ENCODE results near the gene C1QTNF3. TPM values are rescaled to one million over a fixed set of nuclear protein-coding genes. Genes with fewer than 3 reads are reported as not detected.

C1QTNF3 gene
- total and polyA plus RNA-seq, 2 experiments from 2014 or later: 1.7 to 2.0 TPM

GRCh38 chr5:33973271-33973670, 69.7 kb downstream of the C1QTNF3 start:
- H3K36me3 Mint-ChIP-seq (ENCODE audit: low read depth): no peaks in the 10 kb centered on the region
- H3K27me3 Mint-ChIP-seq (ENCODE audit: insufficient read depth, low read depth, poor library complexity): no peaks in the 10 kb centered on the region
- TF ChIP-seq ETS1 (IDR thresholded peaks at IDR 0.05): no peak
- no peak for TF ChIP-seq JUNB (IDR thresholded peaks at IDR 0.05; ENCODE audit: unreplicated experiment)
- TF ChIP-seq, protein P1, sequence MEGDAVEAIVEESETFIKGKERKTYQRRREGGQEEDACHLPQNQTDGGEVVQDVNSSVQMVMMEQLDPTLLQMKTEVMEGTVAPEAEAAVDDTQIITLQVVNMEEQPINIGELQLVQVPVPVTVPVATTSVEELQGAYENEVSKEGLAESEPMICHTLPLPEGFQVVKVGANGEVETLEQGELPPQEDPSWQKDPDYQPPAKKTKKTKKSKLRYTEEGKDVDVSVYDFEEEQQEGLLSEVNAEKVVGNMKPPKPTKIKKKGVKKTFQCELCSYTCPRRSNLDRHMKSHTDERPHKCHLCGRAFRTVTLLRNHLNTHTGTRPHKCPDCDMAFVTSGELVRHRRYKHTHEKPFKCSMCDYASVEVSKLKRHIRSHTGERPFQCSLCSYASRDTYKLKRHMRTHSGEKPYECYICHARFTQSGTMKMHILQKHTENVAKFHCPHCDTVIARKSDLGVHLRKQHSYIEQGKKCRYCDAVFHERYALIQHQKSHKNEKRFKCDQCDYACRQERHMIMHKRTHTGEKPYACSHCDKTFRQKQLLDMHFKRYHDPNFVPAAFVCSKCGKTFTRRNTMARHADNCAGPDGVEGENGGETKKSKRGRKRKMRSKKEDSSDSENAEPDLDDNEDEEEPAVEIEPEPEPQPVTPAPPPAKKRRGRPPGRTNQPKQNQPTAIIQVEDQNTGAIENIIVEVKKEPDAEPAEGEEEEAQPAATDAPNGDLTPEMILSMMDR (conservative IDR thresholded peaks at IDR 0.05; ENCODE audit: low read depth in 2 of 2): no peak
- TF ChIP-seq STAT1 (IDR thresholded peaks at IDR 0.05; ENCODE audit: unreplicated experiment): no peak
- no peak for TF ChIP-seq NANOG (IDR thresholded peaks at IDR 0.05; ENCODE audit: borderline replicate concordance)
- TF ChIP-seq EZH2phosphoT487 (IDR thresholded peaks at IDR 0.05; ENCODE audit: unreplicated experiment): no peak
- no peak for TF ChIP-seq REST (IDR thresholded peaks at IDR 0.05; ENCODE audit: unreplicated experiment)
- TF ChIP-seq ZNF114 (CRISPR knock-in tag; IDR thresholded peaks at IDR 0.05): no peak
- TF ChIP-seq, protein P2, sequence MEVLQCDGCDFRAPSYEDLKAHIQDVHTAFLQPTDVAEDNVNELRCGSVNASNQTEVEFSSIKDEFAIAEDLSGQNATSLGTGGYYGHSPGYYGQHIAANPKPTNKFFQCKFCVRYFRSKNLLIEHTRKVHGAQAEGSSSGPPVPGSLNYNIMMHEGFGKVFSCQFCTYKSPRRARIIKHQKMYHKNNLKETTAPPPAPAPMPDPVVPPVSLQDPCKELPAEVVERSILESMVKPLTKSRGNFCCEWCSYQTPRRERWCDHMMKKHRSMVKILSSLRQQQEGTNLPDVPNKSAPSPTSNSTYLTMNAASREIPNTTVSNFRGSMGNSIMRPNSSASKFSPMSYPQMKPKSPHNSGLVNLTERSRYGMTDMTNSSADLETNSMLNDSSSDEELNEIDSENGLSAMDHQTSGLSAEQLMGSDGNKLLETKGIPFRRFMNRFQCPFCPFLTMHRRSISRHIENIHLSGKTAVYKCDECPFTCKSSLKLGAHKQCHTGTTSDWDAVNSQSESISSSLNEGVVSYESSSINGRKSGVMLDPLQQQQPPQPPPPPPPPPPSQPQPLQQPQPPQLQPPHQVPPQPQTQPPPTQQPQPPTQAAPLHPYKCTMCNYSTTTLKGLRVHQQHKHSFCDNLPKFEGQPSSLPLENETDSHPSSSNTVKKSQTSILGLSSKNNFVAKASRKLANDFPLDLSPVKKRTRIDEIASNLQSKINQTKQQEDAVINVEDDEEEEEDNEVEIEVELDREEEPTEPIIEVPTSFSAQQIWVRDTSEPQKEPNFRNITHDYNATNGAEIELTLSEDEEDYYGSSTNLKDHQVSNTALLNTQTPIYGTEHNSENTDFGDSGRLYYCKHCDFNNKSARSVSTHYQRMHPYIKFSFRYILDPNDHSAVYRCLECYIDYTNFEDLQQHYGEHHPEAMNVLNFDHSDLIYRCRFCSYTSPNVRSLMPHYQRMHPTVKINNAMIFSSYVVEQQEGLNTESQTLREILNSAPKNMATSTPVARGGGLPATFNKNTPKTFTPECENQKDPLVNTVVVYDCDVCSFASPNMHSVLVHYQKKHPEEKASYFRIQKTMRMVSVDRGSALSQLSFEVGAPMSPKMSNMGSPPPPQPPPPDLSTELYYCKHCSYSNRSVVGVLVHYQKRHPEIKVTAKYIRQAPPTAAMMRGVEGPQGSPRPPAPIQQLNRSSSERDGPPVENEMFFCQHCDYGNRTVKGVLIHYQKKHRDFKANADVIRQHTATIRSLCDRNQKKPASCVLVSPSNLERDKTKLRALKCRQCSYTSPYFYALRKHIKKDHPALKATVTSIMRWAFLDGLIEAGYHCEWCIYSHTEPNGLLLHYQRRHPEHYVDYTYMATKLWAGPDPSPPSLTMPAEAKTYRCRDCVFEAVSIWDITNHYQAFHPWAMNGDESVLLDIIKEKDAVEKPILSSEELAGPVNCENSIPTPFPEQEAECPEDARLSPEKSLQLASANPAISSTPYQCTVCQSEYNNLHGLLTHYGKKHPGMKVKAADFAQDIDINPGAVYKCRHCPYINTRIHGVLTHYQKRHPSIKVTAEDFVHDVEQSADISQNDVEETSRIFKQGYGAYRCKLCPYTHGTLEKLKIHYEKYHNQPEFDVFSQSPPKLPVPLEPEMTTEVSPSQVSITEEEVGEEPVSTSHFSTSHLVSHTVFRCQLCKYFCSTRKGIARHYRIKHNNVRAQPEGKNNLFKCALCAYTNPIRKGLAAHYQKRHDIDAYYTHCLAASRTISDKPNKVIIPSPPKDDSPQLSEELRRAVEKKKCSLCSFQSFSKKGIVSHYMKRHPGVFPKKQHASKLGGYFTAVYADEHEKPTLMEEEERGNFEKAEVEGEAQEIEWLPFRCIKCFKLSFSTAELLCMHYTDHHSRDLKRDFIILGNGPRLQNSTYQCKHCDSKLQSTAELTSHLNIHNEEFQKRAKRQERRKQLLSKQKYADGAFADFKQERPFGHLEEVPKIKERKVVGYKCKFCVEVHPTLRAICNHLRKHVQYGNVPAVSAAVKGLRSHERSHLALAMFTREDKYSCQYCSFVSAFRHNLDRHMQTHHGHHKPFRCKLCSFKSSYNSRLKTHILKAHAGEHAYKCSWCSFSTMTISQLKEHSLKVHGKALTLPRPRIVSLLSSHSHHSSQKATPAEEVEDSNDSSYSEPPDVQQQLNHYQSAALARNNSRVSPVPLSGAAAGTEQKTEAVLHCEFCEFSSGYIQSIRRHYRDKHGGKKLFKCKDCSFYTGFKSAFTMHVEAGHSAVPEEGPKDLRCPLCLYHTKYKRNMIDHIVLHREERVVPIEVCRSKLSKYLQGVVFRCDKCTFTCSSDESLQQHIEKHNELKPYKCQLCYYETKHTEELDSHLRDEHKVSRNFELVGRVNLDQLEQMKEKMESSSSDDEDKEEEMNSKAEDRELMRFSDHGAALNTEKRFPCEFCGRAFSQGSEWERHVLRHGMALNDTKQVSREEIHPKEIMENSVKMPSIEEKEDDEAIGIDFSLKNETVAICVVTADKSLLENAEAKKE (CRISPR knock-in tag; IDR thresholded peaks at IDR 0.05): no peak
- no peak for TF ChIP-seq EZH2 (IDR thresholded peaks at IDR 0.05; ENCODE audit: low read depth, unreplicated experiment)
- no peak for TF ChIP-seq CREB1 (CRISPR knock-in tag; IDR thresholded peaks at IDR 0.05; ENCODE audit: low read depth)
- TF ChIP-seq POLR2AphosphoS5 (IDR thresholded peaks at IDR 0.05; ENCODE audit: low read depth): no peak
- TF ChIP-seq ZNF331 (CRISPR knock-in tag; IDR thresholded peaks at IDR 0.05; ENCODE audit: low read depth): no peak
- no peaks in the 10 kb centered on the region for H3K36me3 ChIP-seq (ENCODE audit: insufficient read depth)
- peaks cover 33% of the 10 kb centered on the region for H3K4me1 Mint-ChIP-seq
- H4K20me1 ChIP-seq (replicated peaks; ENCODE audit: insufficient read depth): no peaks in the 10 kb centered on the region
- peaks cover 8% of the 10 kb centered on the region; the same call in 1 of the 2 replicates for H3K9me2 ChIP-seq (ENCODE audit: insufficient read depth)
- no peaks in the 10 kb centered on the region; the same call in 2 of the 3 replicates for H3K9me3 Mint-ChIP-seq
- ATAC-seq (no peak), DNase-seq (ENCODE audit: low spot score) (no peak)
- H3K4me3 ChIP-seq: no peak overlapping the region
- H3K27ac ChIP-seq (ENCODE audit: low read depth): no peak overlapping the region
- peaks cover 27% of the 10 kb centered on the region for H3K4me1 ChIP-seq (ENCODE audit: insufficient read depth)
- no peaks in the 10 kb centered on the region for H3K79me2 ChIP-seq (replicated peaks; ENCODE audit: insufficient read depth)
- H3K27me3 ChIP-seq (ENCODE audit: insufficient read depth): no peaks in the 10 kb centered on the region
- H2AFZ ChIP-seq: no peak overlapping the region; the same call in 1 of the 2 replicates
- no peak overlapping the region for H3K4me3 Mint-ChIP-seq
- H3K27ac Mint-ChIP-seq: no peak overlapping the region
- no peaks in the 10 kb centered on the region for H3F3A ChIP-seq (replicated peaks; ENCODE audit: low read depth)
- H3K4me2 ChIP-seq: no peak overlapping the region

Measured in GM23338 (cell line).